ENCODE measurements around the gene NCK1.

DNA sequence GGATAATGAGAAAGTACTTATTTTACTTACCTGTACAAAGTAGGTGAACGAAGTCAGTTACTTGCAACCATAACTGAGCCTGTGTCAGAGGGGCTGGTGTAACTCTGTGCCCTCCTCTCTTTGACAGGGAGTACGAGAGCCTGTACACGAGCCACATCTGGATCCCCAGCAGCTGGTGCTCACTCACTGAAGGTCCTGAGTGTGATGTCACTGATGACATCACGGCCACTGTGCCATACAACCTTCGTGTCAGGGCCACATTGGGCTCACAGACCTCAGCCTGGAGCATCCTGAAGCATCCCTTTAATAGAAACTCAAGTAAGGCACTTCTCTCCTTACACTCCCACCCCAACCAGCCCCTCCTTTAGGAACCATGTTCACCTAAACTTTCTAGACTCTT lies 120.0 kb downstream of the NCK1 start:
- TF ChIP-seq, protein P1, sequence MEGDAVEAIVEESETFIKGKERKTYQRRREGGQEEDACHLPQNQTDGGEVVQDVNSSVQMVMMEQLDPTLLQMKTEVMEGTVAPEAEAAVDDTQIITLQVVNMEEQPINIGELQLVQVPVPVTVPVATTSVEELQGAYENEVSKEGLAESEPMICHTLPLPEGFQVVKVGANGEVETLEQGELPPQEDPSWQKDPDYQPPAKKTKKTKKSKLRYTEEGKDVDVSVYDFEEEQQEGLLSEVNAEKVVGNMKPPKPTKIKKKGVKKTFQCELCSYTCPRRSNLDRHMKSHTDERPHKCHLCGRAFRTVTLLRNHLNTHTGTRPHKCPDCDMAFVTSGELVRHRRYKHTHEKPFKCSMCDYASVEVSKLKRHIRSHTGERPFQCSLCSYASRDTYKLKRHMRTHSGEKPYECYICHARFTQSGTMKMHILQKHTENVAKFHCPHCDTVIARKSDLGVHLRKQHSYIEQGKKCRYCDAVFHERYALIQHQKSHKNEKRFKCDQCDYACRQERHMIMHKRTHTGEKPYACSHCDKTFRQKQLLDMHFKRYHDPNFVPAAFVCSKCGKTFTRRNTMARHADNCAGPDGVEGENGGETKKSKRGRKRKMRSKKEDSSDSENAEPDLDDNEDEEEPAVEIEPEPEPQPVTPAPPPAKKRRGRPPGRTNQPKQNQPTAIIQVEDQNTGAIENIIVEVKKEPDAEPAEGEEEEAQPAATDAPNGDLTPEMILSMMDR (IDR thresholded peaks at IDR 0.05): no peak
- TF ChIP-seq POLR2A (IDR thresholded peaks at IDR 0.05): no peak

Measured in gastroesophageal sphincter (tissue), 3 donors.